GM06990 (cell line): ENCODE data around the gene EDN2.

Experiments used
- DNase-seq: peaks from one replicate; pipeline ENCODE4 v3.0.0-alpha.2; 2011; ENCODE audit not compliant: insufficient read length; ENCODE audit errors: extremely low read depth
- H3K27me3 ChIP-seq: replicated peaks from 2 replicates; pipeline ENCODE4 v1.6.0; 2011; ENCODE audit warnings: low read length; ENCODE audit not compliant: control insufficient read depth, insufficient read depth
- H3K36me3 ChIP-seq: 2 replicates; pipeline ENCODE4 v1.5.1; 2011; ENCODE audit warnings: low read length; ENCODE audit not compliant: control insufficient read depth, insufficient read depth
- H3K4me3 ChIP-seq: replicated peaks from 2 replicates; pipeline ENCODE4 v1.5.1; 2011; ENCODE audit warnings: low read depth, mild to moderate bottlenecking, control low read depth, low read length
- TF ChIP-seq, protein P1 (sequence below): IDR thresholded peaks from 2 replicates; pipeline ENCODE4 v1.5.1; 2011; ENCODE audit warnings: low read length, control low read depth, mild to moderate bottlenecking, inconsistent platforms; ENCODE audit not compliant: insufficient read depth, poor library complexity, severe bottlenecking

The EDN2 gene

DNA sequence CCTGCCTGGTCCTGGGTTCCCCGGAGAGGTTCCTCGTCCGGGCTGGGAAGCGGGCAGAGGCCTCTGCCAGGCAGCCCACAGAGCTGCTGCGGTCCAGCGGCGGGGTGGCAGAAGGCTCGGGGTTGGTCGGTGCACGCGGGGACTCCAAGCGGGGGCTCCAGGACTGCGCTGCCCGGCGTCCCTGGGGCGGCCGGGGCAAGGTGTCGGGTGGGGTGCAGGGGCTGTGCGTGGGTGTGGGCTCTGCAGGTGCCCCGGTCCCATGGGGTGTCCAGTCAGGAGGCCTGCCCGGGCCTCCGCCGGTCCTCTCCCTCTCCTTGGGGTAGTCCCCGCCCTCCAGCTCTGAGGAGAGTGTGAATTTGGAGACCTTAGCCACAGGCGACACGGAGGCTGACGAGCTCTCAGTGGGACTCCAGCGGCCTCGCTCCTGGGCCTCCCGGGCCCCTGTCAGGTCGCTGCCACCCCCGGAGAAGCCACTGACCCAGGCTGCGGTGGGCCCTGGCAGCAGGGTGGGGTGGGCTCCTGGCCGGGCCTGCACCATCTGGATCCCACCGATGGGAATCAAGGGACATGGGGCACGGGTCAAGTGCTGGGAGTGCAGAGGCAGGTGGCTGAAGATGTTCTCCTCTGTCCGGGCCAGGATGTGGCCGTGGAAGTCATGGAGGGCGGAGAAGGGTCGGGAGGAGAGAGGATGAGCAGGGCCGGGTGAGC, 26.2 kb upstream of the EDN2 start:
- TF ChIP-seq, protein P1, sequence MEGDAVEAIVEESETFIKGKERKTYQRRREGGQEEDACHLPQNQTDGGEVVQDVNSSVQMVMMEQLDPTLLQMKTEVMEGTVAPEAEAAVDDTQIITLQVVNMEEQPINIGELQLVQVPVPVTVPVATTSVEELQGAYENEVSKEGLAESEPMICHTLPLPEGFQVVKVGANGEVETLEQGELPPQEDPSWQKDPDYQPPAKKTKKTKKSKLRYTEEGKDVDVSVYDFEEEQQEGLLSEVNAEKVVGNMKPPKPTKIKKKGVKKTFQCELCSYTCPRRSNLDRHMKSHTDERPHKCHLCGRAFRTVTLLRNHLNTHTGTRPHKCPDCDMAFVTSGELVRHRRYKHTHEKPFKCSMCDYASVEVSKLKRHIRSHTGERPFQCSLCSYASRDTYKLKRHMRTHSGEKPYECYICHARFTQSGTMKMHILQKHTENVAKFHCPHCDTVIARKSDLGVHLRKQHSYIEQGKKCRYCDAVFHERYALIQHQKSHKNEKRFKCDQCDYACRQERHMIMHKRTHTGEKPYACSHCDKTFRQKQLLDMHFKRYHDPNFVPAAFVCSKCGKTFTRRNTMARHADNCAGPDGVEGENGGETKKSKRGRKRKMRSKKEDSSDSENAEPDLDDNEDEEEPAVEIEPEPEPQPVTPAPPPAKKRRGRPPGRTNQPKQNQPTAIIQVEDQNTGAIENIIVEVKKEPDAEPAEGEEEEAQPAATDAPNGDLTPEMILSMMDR: no peak
- no peaks in the 10 kb centered on the region; the same call in 1 of the 2 replicates for H3K36me3 ChIP-seq

GRCh38 chr1:41509270-41509671, 24.8 kb upstream of the EDN2 start:
- Histone ChIP-seq H3K27me3 (no peaks in the 10 kb centered on the region), H3K36me3 (no peaks in the 10 kb centered on the region; the same call in 1 of the 2 replicates), H3K4me3 (no peak overlapping the region)
- TF ChIP-seq, protein P1: peak; percentile 3
- no peak for DNase-seq

More for the DNA sequence above, 26.2 kb upstream of the EDN2 start:
- no peak for DNase-seq
- H3K27me3 ChIP-seq: no peaks in the 10 kb centered on the region
- no peak overlapping the region for H3K4me3 ChIP-seq

- DNase-seq: no peak
- Histone ChIP-seq H3K27me3 (no peaks in the 10 kb centered on the region), H3K4me3 (no peak overlapping the region), H3K36me3 (no peaks in the 10 kb centered on the region; the same call in 1 of the 2 replicates)
- TF ChIP-seq, protein P1: no peak
Measured at GRCh38 chr1:41508290-41508689, 23.8 kb upstream of the EDN2 start.

DNA sequence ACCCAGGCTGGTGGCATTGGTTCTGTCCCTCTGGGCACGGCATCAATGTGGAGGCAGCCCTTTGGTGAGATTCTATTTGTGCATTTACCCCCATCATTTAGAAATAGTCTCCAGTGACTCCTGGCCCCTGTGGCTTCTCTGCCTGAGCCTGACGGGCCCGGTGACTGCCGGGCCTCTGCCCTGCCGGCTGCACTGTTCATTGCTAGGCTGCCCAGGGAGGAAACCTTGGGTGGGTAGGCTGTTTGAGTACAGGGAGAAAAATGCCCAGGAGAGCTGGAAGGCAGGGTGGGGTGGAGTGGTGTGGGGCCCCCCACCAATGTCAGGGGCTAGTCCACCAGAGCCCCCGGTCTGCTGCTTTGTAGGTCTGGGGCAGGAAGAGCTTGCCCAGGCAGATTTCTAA, 23.4 kb upstream of the EDN2 start:
- TF ChIP-seq, protein P1: no peak
- H3K27me3 ChIP-seq: no peaks in the 10 kb centered on the region
- DNase-seq: no peak
- no peaks in the 10 kb centered on the region; the same call in 1 of the 2 replicates for H3K36me3 ChIP-seq
- no peak overlapping the region for H3K4me3 ChIP-seq

- DNase-seq: no peak
- no peaks in the 10 kb centered on the region for H3K27me3 ChIP-seq
- H3K4me3 ChIP-seq: no peak overlapping the region
- TF ChIP-seq, protein P1: no peak
- H3K36me3 ChIP-seq: no peaks in the 10 kb centered on the region; the same call in 1 of the 2 replicates
Measured at GRCh38 chr1:41507110-41507720, 22.7 kb upstream of the EDN2 start.
